H9 (cell line): ENCODE results near the gene NINL. TPM values are rescaled to one million over a fixed set of nuclear protein-coding genes. Genes with fewer than 3 reads are reported as not detected.

Source experiments
- DNase-seq: peaks from one replicate; pipeline ENCODE4 v3.0.0-alpha.2; 2017
- H2AFZ ChIP-seq: one replicate; pipeline ENCODE4 v1.6.1; 2013; ENCODE audit warnings: mild to moderate bottlenecking, low read length, control low read depth, moderate library complexity
- H2AK5ac ChIP-seq: 2 replicates; pipeline ENCODE4 v1.6.1; 2013; ENCODE audit warnings: low read length, control low read depth, mixed read lengths; ENCODE audit not compliant: insufficient read length
- H2BK120ac ChIP-seq: one replicate; pipeline ENCODE4 v1.6.1; 2013; ENCODE audit warnings: low read depth, mild to moderate bottlenecking, low read length, control low read depth, inconsistent platforms; ENCODE audit not compliant: poor library complexity, severe bottlenecking
- H2BK12ac ChIP-seq: 2 replicates; pipeline ENCODE4 v1.6.1; 2013; ENCODE audit warnings: low read length, control low read depth, mixed read lengths, low read depth; ENCODE audit not compliant: insufficient read length
- H2BK15ac ChIP-seq: 2 replicates; pipeline ENCODE4 v1.6.1; 2013; ENCODE audit warnings: low read depth, low read length, control low read depth
- H2BK20ac ChIP-seq: one replicate; pipeline ENCODE4 v1.6.1; 2013; ENCODE audit warnings: low read depth, mild to moderate bottlenecking, low read length, control low read depth, inconsistent platforms; ENCODE audit not compliant: poor library complexity, severe bottlenecking
- H2BK5ac ChIP-seq: 2 replicates; pipeline ENCODE4 v1.6.1; 2013; ENCODE audit warnings: low read length, control low read depth, mixed read lengths; ENCODE audit not compliant: insufficient read length
- H3K14ac ChIP-seq: 2 replicates; pipeline ENCODE4 v1.6.1; 2013; ENCODE audit warnings: low read length, control low read depth; ENCODE audit not compliant: insufficient read depth
- H3K18ac ChIP-seq: 2 replicates; pipeline ENCODE4 v1.6.1; 2013; ENCODE audit warnings: low read depth, mild to moderate bottlenecking, mixed read lengths, low read length, control low read depth; ENCODE audit not compliant: insufficient read length
- H3K23ac ChIP-seq: 2 replicates; pipeline ENCODE4 v1.6.1; 2013; ENCODE audit warnings: low read length, control low read depth, mixed read lengths, low read depth; ENCODE audit not compliant: insufficient read length
- H3K23me2 ChIP-seq: 2 replicates; pipeline ENCODE4 v1.6.1; 2013; ENCODE audit warnings: low read depth, mild to moderate bottlenecking, mixed read lengths, low read length, control low read depth; ENCODE audit not compliant: insufficient read length, poor library complexity, severe bottlenecking
- H3K27ac ChIP-seq: 2 replicates; pipeline ENCODE4 v1.5.1; 2013; ENCODE audit warnings: low read length, control low read depth, mixed read lengths, low read depth; ENCODE audit not compliant: insufficient read length
- H3K27me3 ChIP-seq: 2 replicates; pipeline ENCODE4 v1.6.1; 2013; ENCODE audit warnings: low read length, control low read depth, inconsistent platforms; ENCODE audit not compliant: insufficient read depth
- H3K4ac ChIP-seq: 2 replicates; pipeline ENCODE4 v1.6.1; 2013; ENCODE audit warnings: low read depth, mild to moderate bottlenecking, control low read depth, inconsistent platforms, low read length, moderate library complexity
- H3K4me1 ChIP-seq: 2 replicates; pipeline ENCODE4 v1.6.1; 2013; ENCODE audit warnings: low read length, control low read depth, inconsistent platforms; ENCODE audit not compliant: insufficient read depth
- H3K4me2 ChIP-seq: 2 replicates; pipeline ENCODE4 v1.6.1; 2013; ENCODE audit warnings: low read length, control low read depth, mixed read lengths; ENCODE audit not compliant: insufficient read length, insufficient read depth
- H3K56ac ChIP-seq: 2 replicates; pipeline ENCODE4 v1.6.1; 2013; ENCODE audit warnings: low read depth, mild to moderate bottlenecking, mixed read lengths, low read length, control low read depth; ENCODE audit not compliant: insufficient read length
- H3K79me1 ChIP-seq: 2 replicates; pipeline ENCODE4 v1.6.1; 2013; ENCODE audit warnings: low read depth, mild to moderate bottlenecking, moderate library complexity, low read length, control low read depth, inconsistent platforms; ENCODE audit not compliant: insufficient read depth, poor library complexity, severe bottlenecking
- H3K79me2 ChIP-seq: 2 replicates; pipeline ENCODE4 v1.6.1; 2013; ENCODE audit warnings: low read length, control low read depth, inconsistent platforms; ENCODE audit not compliant: insufficient read depth
- H3K9ac ChIP-seq: 2 replicates; pipeline ENCODE4 v1.6.1; 2013; ENCODE audit warnings: low read length, control low read depth, mixed read lengths; ENCODE audit not compliant: insufficient read length; ENCODE audit errors: extremely low read depth
- H3K9me3 ChIP-seq: one replicate; pipeline ENCODE4 v1.6.1; 2013; ENCODE audit warnings: low read depth, low read length, inconsistent platforms; ENCODE audit not compliant: control insufficient read depth
- H3T11ph ChIP-seq: one replicate; pipeline ENCODE4 v1.6.1; 2013; ENCODE audit warnings: mild to moderate bottlenecking, low read length, control low read depth, inconsistent platforms
- H4K20me1 ChIP-seq: one replicate; pipeline ENCODE4 v1.6.1; 2013; ENCODE audit not compliant: control insufficient read depth, insufficient read length, insufficient read depth
- H4K5ac ChIP-seq: 2 replicates; pipeline ENCODE4 v1.6.1; 2013; ENCODE audit warnings: low read depth, mild to moderate bottlenecking, mixed read lengths, low read length, control low read depth; ENCODE audit not compliant: insufficient read length
- H4K8ac ChIP-seq: replicated peaks from 2 replicates; pipeline ENCODE4 v1.6.1; 2013; ENCODE audit warnings: low read length, control low read depth, mixed read lengths, low read depth; ENCODE audit not compliant: insufficient read length
- H4K91ac ChIP-seq: 2 replicates; pipeline ENCODE4 v1.6.1; 2013; ENCODE audit warnings: low read depth, mild to moderate bottlenecking, moderate library complexity, mixed read lengths, low read length, control low read depth; ENCODE audit not compliant: insufficient read length
- H3K27ac Mint-ChIP-seq, 3 experiments: 2 replicates in 2 of 3; 3 replicates in 1 of 3; pipeline ENCODE4 v1.8.0; 2020 to 2021; ENCODE audit warnings: mixed read lengths in 3 of 3, mild to moderate bottlenecking in 1 of 3, moderate library complexity in 1 of 3
- H3K27me3 Mint-ChIP-seq: 2 replicates; pipeline ENCODE4 v1.8.0; 2021; ENCODE audit warnings: low read depth, mild to moderate bottlenecking, moderate library complexity, mixed read lengths
- H3K36me3 Mint-ChIP-seq, 3 experiments: 2 replicates in 2 of 3; 3 replicates in 1 of 3; pipeline ENCODE4 v1.8.0; 2020 to 2021; ENCODE audit warnings: low read depth in 3 of 3, mixed read lengths in 3 of 3; ENCODE audit not compliant: insufficient read depth in 1 of 3
- H3K4me1 Mint-ChIP-seq, 2 experiments: 2 replicates each; pipeline ENCODE4 v1.8.0; 2020; ENCODE audit warnings: mixed read lengths in 2 of 2
- H3K4me3 Mint-ChIP-seq, 2 experiments: 2 replicates in 1 of 2; 3 replicates in 1 of 2; pipeline ENCODE4 v1.8.0; 2020 to 2021; ENCODE audit warnings: mild to moderate bottlenecking in 2 of 2, mixed read lengths in 2 of 2, moderate library complexity in 1 of 2
- H3K9me3 Mint-ChIP-seq, 2 experiments: 2 replicates in 1 of 2; 3 replicates in 1 of 2; pipeline ENCODE4 v1.8.0; 2020; ENCODE audit warnings: mild to moderate bottlenecking in 2 of 2, mixed read lengths in 2 of 2, moderate library complexity in 1 of 2
- WGBS: extraction: QIAGEN DNeasy Blood & Tissue Kit; methylation state at CpG from one replicate; pipeline ENCODE4 v1.1.7; 2013; ENCODE audit warnings: missing lambda C conversion rate, low lambda C conversion rate, mixed read lengths; ENCODE audit not compliant: insufficient read length; ENCODE audit errors: extremely low coverage; 5-methylcytosine and 5-hydroxymethylcytosine counted together
- total RNA-seq: library from RNA; stranded (reverse); gene quantifications from 2 replicates; pipeline ENCODE4 v1.2.1, GENCODE V29; 2021
- TF ChIP-seq, protein P1 (sequence below): fragments of 200-600 bp; sonication (generic); conservative IDR thresholded peaks from 3 replicates; pipeline ENCODE4 v1.8.0; 2021; ENCODE audit warnings: antibody characterized with exemption, mild to moderate bottlenecking

NINL gene
- total RNA-seq, 1 experiment from 2014 or later: 34.3 TPM

DNA sequence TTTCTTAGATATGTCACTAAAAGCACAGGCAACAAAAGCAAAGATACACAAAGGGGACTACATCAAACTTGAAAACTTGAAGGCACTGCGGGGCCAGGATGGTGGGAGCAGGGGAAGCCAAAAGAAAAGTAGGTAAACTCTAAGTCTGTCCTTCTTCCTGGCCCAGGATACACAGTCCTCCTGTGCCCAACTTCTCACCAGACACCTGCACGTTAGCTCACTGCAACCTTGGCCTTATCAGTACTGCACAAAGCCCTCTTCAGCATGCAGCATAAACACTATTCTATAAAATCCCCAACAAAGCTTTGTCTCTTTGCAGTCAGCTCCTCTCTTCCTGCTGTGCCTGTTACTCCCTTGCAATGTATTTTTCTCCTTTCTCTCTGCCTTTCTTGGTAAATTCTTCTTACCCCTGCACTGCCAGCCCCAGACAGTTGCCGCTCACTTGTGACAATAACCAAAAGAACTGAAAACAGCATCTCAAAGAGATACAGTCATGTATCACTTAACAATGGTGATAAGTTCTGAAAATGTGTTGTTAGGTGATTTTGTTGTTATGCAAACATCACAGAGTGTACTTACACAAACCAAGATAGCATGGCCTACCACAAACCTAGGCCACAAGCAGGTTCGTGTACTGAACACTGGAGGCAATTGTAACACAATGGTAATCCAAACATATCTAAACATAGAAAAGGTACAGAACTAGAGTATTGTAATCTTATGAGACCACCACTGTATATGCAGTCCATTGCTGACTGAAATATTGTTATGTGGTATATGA is 51.2 kb downstream of the NINL start:
- Histone ChIP-seq H3K4me1 (peaks cover 9% of the 10 kb centered on the region), H3T11ph (no peak overlapping the region), H3K23me2 (no peaks in the 10 kb centered on the region), H3K9ac (no peak overlapping the region), H3K18ac (no peak overlapping the region), H3K79me2 (peaks cover 9% of the 10 kb centered on the region; the same call in 1 of the 2 replicates), H2AK5ac (no peak overlapping the region), H3K23ac (no peak overlapping the region), H2BK120ac (no peak overlapping the region), H2BK12ac (no peak overlapping the region), H2BK15ac (no peak overlapping the region), H3K79me1 (no peaks in the 10 kb centered on the region), H2BK20ac (no peak overlapping the region), H2BK5ac (no peak overlapping the region), H3K27me3 (no peaks in the 10 kb centered on the region), H3K4me2 (no peak overlapping the region), H4K91ac (no peak overlapping the region), H3K9me3 (no peaks in the 10 kb centered on the region), H4K8ac (no peak overlapping the region), H4K20me1 (no peaks in the 10 kb centered on the region), H3K14ac (no peak overlapping the region), H3K56ac (no peak overlapping the region), H2AFZ (no peak overlapping the region), H3K4ac (no peak overlapping the region), H3K27ac (no peak overlapping the region), H4K5ac (no peak overlapping the region)
- no CpG with 5 or more reads among the region's 4 CpGs for WGBS
- Mint-ChIP-seq H3K4me3 (peak overlapping the region in 1 of 2 experiments; percentile 21; a peak in 2 of 5 replicates), H3K36me3 (peaks cover 10 to 24% (median 15%) of the 10 kb centered on the region in 3 experiments; a peak in 6 of 7 replicates), H3K27ac (peak overlapping the region; percentile 21 to 78 (median 59)), H3K27me3 (peaks cover 3% of the 10 kb centered on the region; the same call in 1 of the 2 replicates), H3K9me3 (no peaks in the 10 kb centered on the region; a peak in 1 of 5 replicates), H3K4me1 (peaks cover 61 to 82% of the 10 kb centered on the region in 2 experiments)
- DNase-seq: no peak
- TF ChIP-seq, protein P1, sequence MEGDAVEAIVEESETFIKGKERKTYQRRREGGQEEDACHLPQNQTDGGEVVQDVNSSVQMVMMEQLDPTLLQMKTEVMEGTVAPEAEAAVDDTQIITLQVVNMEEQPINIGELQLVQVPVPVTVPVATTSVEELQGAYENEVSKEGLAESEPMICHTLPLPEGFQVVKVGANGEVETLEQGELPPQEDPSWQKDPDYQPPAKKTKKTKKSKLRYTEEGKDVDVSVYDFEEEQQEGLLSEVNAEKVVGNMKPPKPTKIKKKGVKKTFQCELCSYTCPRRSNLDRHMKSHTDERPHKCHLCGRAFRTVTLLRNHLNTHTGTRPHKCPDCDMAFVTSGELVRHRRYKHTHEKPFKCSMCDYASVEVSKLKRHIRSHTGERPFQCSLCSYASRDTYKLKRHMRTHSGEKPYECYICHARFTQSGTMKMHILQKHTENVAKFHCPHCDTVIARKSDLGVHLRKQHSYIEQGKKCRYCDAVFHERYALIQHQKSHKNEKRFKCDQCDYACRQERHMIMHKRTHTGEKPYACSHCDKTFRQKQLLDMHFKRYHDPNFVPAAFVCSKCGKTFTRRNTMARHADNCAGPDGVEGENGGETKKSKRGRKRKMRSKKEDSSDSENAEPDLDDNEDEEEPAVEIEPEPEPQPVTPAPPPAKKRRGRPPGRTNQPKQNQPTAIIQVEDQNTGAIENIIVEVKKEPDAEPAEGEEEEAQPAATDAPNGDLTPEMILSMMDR: no peak
